ENCODE measurements around the gene PPP2R2B.

- TF ChIP-seq CTCF (IDR thresholded peaks at IDR 0.05) (no peak), ZBTB21 (CRISPR knock-in tag; IDR thresholded peaks at IDR 0.05; ENCODE audit: borderline replicate concordance) (no peak), RELA (CRISPR knock-in tag; IDR thresholded peaks at IDR 0.05; ENCODE audit: borderline replicate concordance) (no peak), ZNF219 (CRISPR knock-in tag; IDR thresholded peaks at IDR 0.05; ENCODE audit: borderline replicate concordance) (no peak), ATF2 (CRISPR knock-in tag; IDR thresholded peaks at IDR 0.05; ENCODE audit: borderline replicate concordance, low read depth) (no peak), OVOL2 (CRISPR knock-in tag; IDR thresholded peaks at IDR 0.05; ENCODE audit: borderline replicate concordance) (no peak), FOXJ3 (CRISPR knock-in tag; IDR thresholded peaks at IDR 0.05; ENCODE audit: borderline replicate concordance) (no peak)
Measured at GRCh38 chr5:146849694-146850303, 28.8 kb downstream of the PPP2R2B start.
